ENCODE data around the gene ADRA2A.

ADRA2A gene

GRCh38 chr10:111098679-111099437, 22.0 kb downstream of the ADRA2A start:
- peaks cover 31% of the 10 kb centered on the region for H3K27me3 Mint-ChIP-seq
- no peak overlapping the region for H3K27ac Mint-ChIP-seq
- H3K4me3 Mint-ChIP-seq: no peak overlapping the region
- no peaks in the 10 kb centered on the region for H3K4me1 Mint-ChIP-seq
- H3K36me3 Mint-ChIP-seq: no peaks in the 10 kb centered on the region
- no peak for ATAC-seq
- H3K9me3 Mint-ChIP-seq: no peaks in the 10 kb centered on the region

GRCh38 chr10:111100198-111100597, 23.4 kb downstream of the ADRA2A start:
- H3K9me3 Mint-ChIP-seq: no peaks in the 10 kb centered on the region
- no peaks in the 10 kb centered on the region for H3K4me1 Mint-ChIP-seq
- H3K27me3 Mint-ChIP-seq: peaks cover 41% of the 10 kb centered on the region
- H3K4me3 Mint-ChIP-seq: no peak overlapping the region
- H3K36me3 Mint-ChIP-seq: no peaks in the 10 kb centered on the region
- no peak for ATAC-seq
- no peak overlapping the region for H3K27ac Mint-ChIP-seq

DNA sequence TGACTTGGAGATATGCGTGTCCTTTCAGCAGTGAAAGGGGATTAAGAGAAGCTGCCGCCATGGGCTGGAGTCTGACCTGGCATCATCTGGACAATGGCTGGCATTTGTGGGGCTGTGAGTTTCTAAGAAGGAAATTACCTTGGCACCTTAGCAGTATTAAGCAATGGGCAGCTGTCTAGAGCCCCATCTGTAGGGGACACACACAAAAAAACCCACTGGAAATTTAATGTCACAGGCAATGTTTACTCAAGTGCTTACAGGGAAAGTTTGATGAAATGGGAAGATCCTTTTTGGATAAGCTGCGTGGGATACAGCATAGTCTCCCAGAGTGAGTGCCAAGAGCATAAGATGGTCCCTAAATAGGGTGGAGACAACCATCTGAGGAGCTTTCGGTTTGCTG, 25.0 kb downstream of the ADRA2A start:
- Mint-ChIP-seq H3K4me3 (no peak overlapping the region), H3K27ac (no peak overlapping the region), H3K9me3 (no peaks in the 10 kb centered on the region), H3K4me1 (no peaks in the 10 kb centered on the region), H3K27me3 (peaks cover 57% of the 10 kb centered on the region), H3K36me3 (no peaks in the 10 kb centered on the region)
- no peak for ATAC-seq

- Mint-ChIP-seq H3K36me3 (no peaks in the 10 kb centered on the region), H3K27ac (no peak overlapping the region), H3K4me3 (no peak overlapping the region), H3K9me3 (no peaks in the 10 kb centered on the region), H3K27me3 (peaks cover 57% of the 10 kb centered on the region), H3K4me1 (no peaks in the 10 kb centered on the region)
- ATAC-seq: no peak
These were observed 25.6 kb downstream of the ADRA2A start for GRCh38 chr10:111102359-111102837.

- Mint-ChIP-seq H3K27ac (no peak overlapping the region), H3K9me3 (no peaks in the 10 kb centered on the region), H3K4me1 (no peaks in the 10 kb centered on the region), H3K27me3 (peaks cover 57% of the 10 kb centered on the region), H3K36me3 (no peaks in the 10 kb centered on the region), H3K4me3 (no peak overlapping the region)
- ATAC-seq: no peak
These were observed 26.5 kb downstream of the ADRA2A start for GRCh38 chr10:111103196-111103840.

- H3K4me1 Mint-ChIP-seq: no peaks in the 10 kb centered on the region
- H3K27me3 Mint-ChIP-seq: peaks cover 57% of the 10 kb centered on the region
- no peak overlapping the region for H3K4me3 Mint-ChIP-seq
- H3K27ac Mint-ChIP-seq: no peak overlapping the region
- H3K36me3 Mint-ChIP-seq: no peaks in the 10 kb centered on the region
- no peak for ATAC-seq
- no peaks in the 10 kb centered on the region for H3K9me3 Mint-ChIP-seq
These were observed 28.0 kb downstream of the ADRA2A start for GRCh38 chr10:111104811-111105210.

- Mint-ChIP-seq H3K27me3 (peaks cover 49% of the 10 kb centered on the region), H3K36me3 (no peaks in the 10 kb centered on the region), H3K27ac (no peak overlapping the region), H3K9me3 (no peaks in the 10 kb centered on the region), H3K4me3 (no peak overlapping the region), H3K4me1 (no peaks in the 10 kb centered on the region)
- ATAC-seq: no peak
These were observed 29.3 kb downstream of the ADRA2A start for GRCh38 chr10:111106081-111106480.

GRCh38 chr10:111107023-111107422, 30.2 kb downstream of the ADRA2A start:
- Mint-ChIP-seq H3K27me3 (peaks cover 41% of the 10 kb centered on the region), H3K36me3 (no peaks in the 10 kb centered on the region), H3K9me3 (no peaks in the 10 kb centered on the region), H3K4me1 (no peaks in the 10 kb centered on the region), H3K4me3 (no peak overlapping the region), H3K27ac (no peak overlapping the region)
- no peak for ATAC-seq

GRCh38 chr10:111107846-111108245, 31.0 kb downstream of the ADRA2A start:
- no peaks in the 10 kb centered on the region for H3K9me3 Mint-ChIP-seq
- H3K4me3 Mint-ChIP-seq: no peak overlapping the region
- peaks cover 36% of the 10 kb centered on the region for H3K27me3 Mint-ChIP-seq
- no peaks in the 10 kb centered on the region for H3K4me1 Mint-ChIP-seq
- ATAC-seq: no peak
- no peaks in the 10 kb centered on the region for H3K36me3 Mint-ChIP-seq
- H3K27ac Mint-ChIP-seq: no peak overlapping the region

- peaks cover 30% of the 10 kb centered on the region for H3K27me3 Mint-ChIP-seq
- H3K27ac Mint-ChIP-seq: no peak overlapping the region
- no peak for ATAC-seq
- H3K4me1 Mint-ChIP-seq: no peaks in the 10 kb centered on the region
- no peaks in the 10 kb centered on the region for H3K9me3 Mint-ChIP-seq
- H3K4me3 Mint-ChIP-seq: no peak overlapping the region
- H3K36me3 Mint-ChIP-seq: no peaks in the 10 kb centered on the region
These were observed 31.6 kb downstream of the ADRA2A start for GRCh38 chr10:111108441-111108840.

DNA sequence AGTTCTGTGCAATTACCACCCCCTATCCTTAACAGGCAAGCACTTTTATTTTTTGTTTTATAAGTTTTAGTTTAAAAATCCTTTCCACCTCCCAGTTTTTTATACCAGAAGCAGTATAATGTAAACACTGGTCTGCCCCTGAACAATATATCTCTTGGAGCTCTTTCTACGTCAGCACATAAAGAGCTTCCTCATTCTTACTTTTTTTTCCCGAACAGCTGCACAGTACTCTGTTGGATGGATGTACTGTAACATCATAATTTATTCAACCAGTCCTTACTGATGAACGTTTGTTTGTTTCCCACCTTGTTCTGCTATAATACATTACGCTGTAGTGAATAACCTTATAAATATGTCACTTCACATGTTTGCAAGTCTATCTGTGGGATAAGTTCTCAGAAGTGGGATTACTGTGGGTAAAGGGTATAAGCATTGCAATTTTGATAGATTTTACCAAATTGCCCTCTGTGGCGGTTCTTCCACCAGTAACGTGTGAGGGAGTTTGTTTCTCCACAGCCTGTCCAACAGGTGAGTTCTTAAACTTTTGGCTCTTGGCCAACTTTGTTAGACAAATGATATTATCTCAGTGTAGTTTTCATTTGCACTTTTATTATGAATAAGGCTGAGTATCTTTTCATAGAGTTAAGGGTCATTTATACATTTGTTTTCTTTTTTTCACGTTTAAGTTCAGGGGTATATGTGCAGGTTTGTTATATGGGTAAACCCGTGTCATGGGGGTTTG, 32.8 kb downstream of the ADRA2A start:
- H3K27ac Mint-ChIP-seq: no peak overlapping the region
- H3K4me1 Mint-ChIP-seq: peaks cover 4% of the 10 kb centered on the region
- peaks cover 22% of the 10 kb centered on the region for H3K27me3 Mint-ChIP-seq
- ATAC-seq: no peak
- no peak overlapping the region for H3K4me3 Mint-ChIP-seq
- no peaks in the 10 kb centered on the region for H3K9me3 Mint-ChIP-seq
- no peaks in the 10 kb centered on the region for H3K36me3 Mint-ChIP-seq

GRCh38 chr10:111110771-111111170, 33.9 kb downstream of the ADRA2A start:
- Mint-ChIP-seq H3K27ac (no peak overlapping the region), H3K27me3 (peaks cover 11% of the 10 kb centered on the region), H3K9me3 (no peaks in the 10 kb centered on the region), H3K4me1 (peaks cover 7% of the 10 kb centered on the region), H3K36me3 (no peaks in the 10 kb centered on the region), H3K4me3 (no peak overlapping the region)
- ATAC-seq: no peak

DNA sequence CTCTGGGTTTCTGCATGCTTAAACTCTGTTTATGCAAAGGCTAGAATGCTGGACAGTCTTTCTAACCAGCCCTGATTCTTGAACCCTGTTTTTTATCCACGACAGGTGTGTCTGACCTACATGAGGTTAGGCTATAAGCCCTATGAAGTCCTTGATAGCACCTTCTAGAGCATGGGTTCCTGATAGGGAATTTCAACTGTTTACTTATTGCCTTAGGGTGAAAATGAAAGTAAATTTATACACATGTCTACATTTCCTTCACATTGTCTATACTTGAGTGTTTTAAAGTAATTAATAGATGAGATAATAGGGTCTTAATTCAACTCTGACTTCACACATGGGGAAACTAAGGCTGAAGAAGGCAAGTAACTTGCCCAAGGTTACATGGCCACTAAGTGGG, 35.5 kb downstream of the ADRA2A start:
- no peak overlapping the region for H3K4me3 Mint-ChIP-seq
- H3K36me3 Mint-ChIP-seq: no peaks in the 10 kb centered on the region
- no peaks in the 10 kb centered on the region for H3K9me3 Mint-ChIP-seq
- no peak for ATAC-seq
- H3K4me1 Mint-ChIP-seq: peaks cover 7% of the 10 kb centered on the region
- no peaks in the 10 kb centered on the region for H3K27me3 Mint-ChIP-seq
- H3K27ac Mint-ChIP-seq: no peak overlapping the region

- Mint-ChIP-seq H3K4me1 (peaks cover 7% of the 10 kb centered on the region), H3K36me3 (no peaks in the 10 kb centered on the region), H3K4me3 (no peak overlapping the region), H3K27me3 (no peaks in the 10 kb centered on the region), H3K9me3 (no peaks in the 10 kb centered on the region), H3K27ac (no peak overlapping the region)
- no peak for ATAC-seq
These were observed 36.6 kb downstream of the ADRA2A start for GRCh38 chr10:111113238-111113960.
